HEK293 (cell line): ENCODE data around the gene SPNS1.

ENCODE experiments used
- CTCF ChIA-PET: fragments of 350-600 bp; formaldehyde crosslinking; extraction: SDS; loops from one replicate; lab custom pipeline; 2021; ENCODE audit warnings: antibody characterized with exemption; lab: Yijun Ruan, JAX
- POLR2A ChIA-PET: fragments of 300-600 bp; formaldehyde crosslinking; extraction: SDS; loops from one replicate; lab custom pipeline; 2020; ENCODE audit warnings: antibody characterized with exemption, inconsistent platforms; lab: Yijun Ruan, JAX
- H3K27ac ChIP-seq: fragments of 200-500 bp; sonication (Bioruptor generic); 2 replicates; pipeline ENCODE4 v1.5.1; 2014; ENCODE audit warnings: low read depth, low read length, control low read depth, inconsistent platforms; ENCODE audit errors: extremely low read depth
- H3K36me3 ChIP-seq, 2 experiments: fragments of 200-500 bp in 1 of 2; sonication (Bioruptor generic) in 1 of 2; 1 replicate in 1 of 2; 2 replicates in 1 of 2; pipeline ENCODE4 v1.5.1; 2014 to 2017; ENCODE audit warnings: inconsistent platforms in 2 of 2, low read length in 2 of 2; ENCODE audit not compliant: control insufficient read depth in 2 of 2, insufficient read depth in 1 of 2
- H3K4me1 ChIP-seq: fragments of 200-500 bp; sonication (Bioruptor generic); 2 replicates; pipeline ENCODE4 v1.5.1; 2014; ENCODE audit warnings: mild to moderate bottlenecking, low read length, inconsistent platforms; ENCODE audit not compliant: control insufficient read depth, insufficient read depth
- H3K4me3 ChIP-seq: 2 replicates; pipeline ENCODE4 v1.5.1; 2011; ENCODE audit warnings: low read depth, mild to moderate bottlenecking, control low read depth, low read length, moderate library complexity
- H3K9me3 ChIP-seq: fragments of 200-500 bp; sonication (Bioruptor generic); 2 replicates; pipeline ENCODE4 v1.5.1; 2014; ENCODE audit warnings: low read depth, low read length, inconsistent platforms; ENCODE audit not compliant: control insufficient read depth, insufficient read depth
- FEZF1 ChIP-seq: fragments of 450-650 bp; formaldehyde crosslinking; IDR thresholded peaks from 2 replicates; pipeline ENCODE4 v1.5.1; 2016; ENCODE audit warnings: missing biosample characterization, missing genetic modification characterization
- GFI1B ChIP-seq: fragments of 450-650 bp; formaldehyde crosslinking; IDR thresholded peaks from 2 replicates; pipeline ENCODE4 v1.5.1; 2016; ENCODE audit warnings: missing biosample characterization, missing genetic modification characterization
- HIC1 ChIP-seq: fragments of 450-650 bp; formaldehyde crosslinking; IDR thresholded peaks from 2 replicates; pipeline ENCODE4 v1.5.1; 2016; ENCODE audit warnings: missing biosample characterization, missing genetic modification characterization
- KLF1 ChIP-seq: fragments of 450-650 bp; formaldehyde crosslinking; IDR thresholded peaks from 2 replicates; pipeline ENCODE4 v1.5.1; 2016; ENCODE audit warnings: missing biosample characterization, missing genetic modification characterization
- KLF16 ChIP-seq: fragments of 450-650 bp; formaldehyde crosslinking; IDR thresholded peaks from 2 replicates; pipeline ENCODE4 v1.5.1; 2017; ENCODE audit warnings: missing biosample characterization, missing genetic modification characterization
- KLF7 ChIP-seq: fragments of 450-650 bp; formaldehyde crosslinking; IDR thresholded peaks from 2 replicates; pipeline ENCODE4 v1.5.1; 2016; ENCODE audit warnings: missing biosample characterization, missing genetic modification characterization, borderline replicate concordance
- MYNN ChIP-seq: fragments of 450-650 bp; formaldehyde crosslinking; IDR thresholded peaks from 2 replicates; pipeline ENCODE4 v1.5.1; 2016; ENCODE audit warnings: missing biosample characterization, missing genetic modification characterization, borderline replicate concordance
- MZF1 ChIP-seq: fragments of 450-650 bp; formaldehyde crosslinking; IDR thresholded peaks from 2 replicates; pipeline ENCODE4 v1.5.1; 2017; ENCODE audit warnings: missing biosample characterization, missing genetic modification characterization, borderline replicate concordance
- SCRT2 ChIP-seq: fragments of 450-650 bp; formaldehyde crosslinking; IDR thresholded peaks from 2 replicates; pipeline ENCODE4 v1.5.1; 2016; ENCODE audit warnings: missing biosample characterization, missing genetic modification characterization
- SP2 ChIP-seq: fragments of 450-650 bp; formaldehyde crosslinking; IDR thresholded peaks from 2 replicates; pipeline ENCODE4 v1.5.1; 2016; ENCODE audit warnings: missing biosample characterization, missing genetic modification characterization
- SP3 ChIP-seq: fragments of 450-650 bp; formaldehyde crosslinking; IDR thresholded peaks from 2 replicates; pipeline ENCODE4 v1.5.1; 2016; ENCODE audit warnings: missing biosample characterization, missing genetic modification characterization
- TCF7L2 ChIP-seq: IDR thresholded peaks from 2 replicates; pipeline ENCODE4 v1.6.1; 2011; ENCODE audit warnings: low read depth, mild to moderate bottlenecking, inconsistent platforms, low read length, moderate library complexity, borderline replicate concordance
- WT1 ChIP-seq: fragments of 450-650 bp; formaldehyde crosslinking; IDR thresholded peaks from 2 replicates; pipeline ENCODE4 v1.5.1; 2016; ENCODE audit warnings: missing biosample characterization, missing genetic modification characterization
- ZBTB20 ChIP-seq: fragments of 450-650 bp; formaldehyde crosslinking; IDR thresholded peaks from 2 replicates; pipeline ENCODE4 v1.5.1; 2016; ENCODE audit warnings: missing biosample characterization, missing genetic modification characterization
- ZBTB48 ChIP-seq: fragments of 450-650 bp; formaldehyde crosslinking; IDR thresholded peaks from 2 replicates; pipeline ENCODE4 v1.5.1; 2016; ENCODE audit warnings: missing biosample characterization, missing genetic modification characterization
- ZFP37 ChIP-seq: fragments of 450-650 bp; formaldehyde crosslinking; IDR thresholded peaks from 2 replicates; pipeline ENCODE4 v1.5.1; 2016; ENCODE audit warnings: missing biosample characterization, missing genetic modification characterization
- ZNF138 ChIP-seq: fragments of 450-650 bp; formaldehyde crosslinking; IDR thresholded peaks from 2 replicates; pipeline ENCODE4 v1.5.1; 2016; ENCODE audit warnings: missing biosample characterization, missing genetic modification characterization, borderline replicate concordance
- ZNF157 ChIP-seq: fragments of 450-650 bp; formaldehyde crosslinking; IDR thresholded peaks from 2 replicates; pipeline ENCODE4 v1.5.1; 2016; ENCODE audit warnings: missing biosample characterization, missing genetic modification characterization
- ZNF211 ChIP-seq: fragments of 450-650 bp; formaldehyde crosslinking; IDR thresholded peaks from 2 replicates; pipeline ENCODE4 v1.5.1; 2016; ENCODE audit warnings: low read depth, missing biosample characterization, missing genetic modification characterization
- ZNF239 ChIP-seq: fragments of 450-650 bp; formaldehyde crosslinking; IDR thresholded peaks from 2 replicates; pipeline ENCODE4 v1.5.1; 2016; ENCODE audit warnings: missing biosample characterization, missing genetic modification characterization
- ZNF24 ChIP-seq: fragments of 450-650 bp; formaldehyde crosslinking; IDR thresholded peaks from 2 replicates; pipeline ENCODE4 v1.5.1; 2016; ENCODE audit warnings: missing biosample characterization, missing genetic modification characterization
- ZNF248 ChIP-seq: fragments of 450-650 bp; formaldehyde crosslinking; IDR thresholded peaks from 2 replicates; pipeline ENCODE4 v1.5.1; 2017; ENCODE audit warnings: missing biosample characterization, missing genetic modification characterization
- ZNF302 ChIP-seq: fragments of 450-650 bp; formaldehyde crosslinking; IDR thresholded peaks from 2 replicates; pipeline ENCODE4 v1.5.1; 2016; ENCODE audit warnings: missing biosample characterization, missing genetic modification characterization, low read depth
- ZNF311 ChIP-seq: fragments of 450-650 bp; formaldehyde crosslinking; IDR thresholded peaks from 2 replicates; pipeline ENCODE4 v1.5.1; 2017; ENCODE audit warnings: missing biosample characterization, missing genetic modification characterization, borderline replicate concordance
- ZNF324 ChIP-seq: fragments of 450-650 bp; formaldehyde crosslinking; IDR thresholded peaks from 2 replicates; pipeline ENCODE4 v1.5.1; 2016; ENCODE audit warnings: missing biosample characterization, missing genetic modification characterization
- ZNF335 ChIP-seq: fragments of 450-650 bp; formaldehyde crosslinking; conservative IDR thresholded peaks from 2 replicates; pipeline ENCODE4 v1.5.1; 2016; ENCODE audit warnings: missing biosample characterization, missing genetic modification characterization
- ZNF423 ChIP-seq: fragments of 450-650 bp; formaldehyde crosslinking; IDR thresholded peaks from 2 replicates; pipeline ENCODE4 v1.5.1; 2016; ENCODE audit warnings: missing biosample characterization, missing genetic modification characterization
- ZNF549 ChIP-seq: fragments of 450-650 bp; IDR thresholded peaks from 2 replicates; pipeline ENCODE4 v1.5.1; 2018; ENCODE audit warnings: missing biosample characterization, missing genetic modification characterization, mild to moderate bottlenecking, inconsistent platforms, moderate library complexity
- ZNF658 ChIP-seq: fragments of 450-650 bp; formaldehyde crosslinking; IDR thresholded peaks from 2 replicates; pipeline ENCODE4; 2016; ENCODE audit warnings: missing biosample characterization, missing genetic modification characterization
- ZNF776 ChIP-seq: fragments of 450-650 bp; formaldehyde crosslinking; IDR thresholded peaks from 2 replicates; pipeline ENCODE4 v1.5.0; 2017; ENCODE audit warnings: missing biosample characterization, missing genetic modification characterization, borderline replicate concordance
- ZNF785 ChIP-seq: fragments of 450-650 bp; formaldehyde crosslinking; IDR thresholded peaks from 2 replicates; pipeline ENCODE4 v1.5.1; 2016; ENCODE audit warnings: missing biosample characterization, missing genetic modification characterization
- TF ChIP-seq, protein P1 (sequence below): fragments of 450-650 bp; formaldehyde crosslinking; optimal IDR thresholded peaks from 2 replicates; pipeline ENCODE3; 2016; ENCODE audit warnings: missing biosample characterization, mild to moderate bottlenecking, missing genetic modification characterization
- TF ChIP-seq, protein P2 (sequence below): fragments of 450-650 bp; formaldehyde crosslinking; IDR thresholded peaks from 2 replicates; pipeline ENCODE4 v1.5.1; 2016; ENCODE audit warnings: missing biosample characterization, missing genetic modification characterization

The SPNS1 gene

GRCh38 chr16:28950648-28951409 is 23.7 kb upstream of the SPNS1 start, which contains the start of gene NFATC2IP (continued):
- TF ChIP-seq, protein P1, sequence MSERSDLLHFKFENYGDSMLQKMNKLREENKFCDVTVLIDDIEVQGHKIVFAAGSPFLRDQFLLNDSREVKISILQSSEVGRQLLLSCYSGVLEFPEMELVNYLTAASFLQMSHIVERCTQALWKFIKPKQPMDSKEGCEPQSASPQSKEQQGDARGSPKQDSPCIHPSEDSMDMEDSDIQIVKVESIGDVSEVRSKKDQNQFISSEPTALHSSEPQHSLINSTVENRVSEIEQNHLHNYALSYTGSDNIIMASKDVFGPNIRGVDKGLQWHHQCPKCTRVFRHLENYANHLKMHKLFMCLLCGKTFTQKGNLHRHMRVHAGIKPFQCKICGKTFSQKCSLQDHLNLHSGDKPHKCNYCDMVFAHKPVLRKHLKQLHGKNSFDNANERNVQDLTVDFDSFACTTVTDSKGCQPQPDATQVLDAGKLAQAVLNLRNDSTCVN (tag by site-specific recombination): peak; percentile 68
- TF ChIP-seq ZNF24 (tag by site-specific recombination): no peak

DNA sequence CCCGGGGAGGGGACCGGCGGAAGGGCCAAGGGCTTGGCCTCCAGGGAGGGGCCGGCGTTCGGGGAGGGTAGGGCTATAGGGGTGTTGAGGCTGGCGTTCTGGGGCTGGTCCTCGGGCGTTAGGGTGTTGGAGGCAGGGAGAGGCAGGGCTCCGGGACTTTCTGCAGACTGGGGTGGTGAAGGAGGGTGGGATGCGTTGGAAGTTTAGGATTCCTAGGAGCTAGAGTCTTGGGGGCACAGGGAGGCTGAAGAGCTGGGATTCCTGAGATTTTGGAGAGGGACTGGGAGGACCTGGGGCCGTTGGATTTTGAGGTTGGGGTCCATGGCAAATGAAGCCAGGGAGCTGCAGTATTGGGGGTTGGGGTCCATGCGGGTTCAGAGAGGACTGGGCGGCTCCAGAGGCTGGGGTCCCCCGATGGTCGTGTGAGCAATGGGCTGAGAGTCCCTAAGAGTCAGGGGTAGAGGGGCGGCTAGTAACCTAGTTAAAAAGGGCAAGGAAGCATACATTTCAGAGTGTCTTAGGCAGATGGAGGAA is 23.1 kb upstream of the SPNS1 start:
- H3K9me3 ChIP-seq: no peaks in the 10 kb centered on the region
- H3K27ac ChIP-seq: peak overlapping the region; percentile 83; the same call in 1 of the 2 replicates
- ChIA-PET CTCF (interaction anchor here (0.6 to 0.7 kb wide), 2 partner anchors 26 to 360 kb away, joined by 3 read pairs; no protein-coding TSS in a partner anchor), POLR2A (interaction anchor here (2.2 kb wide), 1 partner anchor 72 kb away, joined by 8 read pairs; the partner anchor contains the start of gene ATP2A1)
- H3K4me1 ChIP-seq: no peaks in the 10 kb centered on the region
- peaks cover 35 to 45% of the 10 kb centered on the region in 2 experiments for H3K36me3 ChIP-seq
- peak overlapping the region; percentile 90 for H3K4me3 ChIP-seq
- no peak for TF ChIP-seq KLF16 (tag by site-specific recombination)
- peak; percentile 56 for TF ChIP-seq ZNF335 (tag by site-specific recombination)
- no peak for TF ChIP-seq MYNN
- no peak for TF ChIP-seq ZNF785 (tag by site-specific recombination)
- no peak for TF ChIP-seq ZNF658 (tag by site-specific recombination)
- no peak for TF ChIP-seq ZNF311 (tag by site-specific recombination)
- no peak for TF ChIP-seq ZNF24 (tag by site-specific recombination)
- TF ChIP-seq TCF7L2: no peak
- no peak for TF ChIP-seq SCRT2
- no peak for TF ChIP-seq HIC1 (tag by site-specific recombination)
- TF ChIP-seq SP3: no peak
- TF ChIP-seq ZFP37 (tag by site-specific recombination): no peak
- no peak for TF ChIP-seq FEZF1
- no peak for TF ChIP-seq ZNF324 (tag by site-specific recombination)
- TF ChIP-seq ZNF549: no peak
- TF ChIP-seq MZF1 (tag by site-specific recombination): no peak
- TF ChIP-seq GFI1B: no peak
- TF ChIP-seq ZBTB48: peak; percentile 42; the same call in 1 of the 2 replicates
- no peak for TF ChIP-seq KLF7 (tag by site-specific recombination)
- TF ChIP-seq ZNF239 (tag by site-specific recombination): no peak
- no peak for TF ChIP-seq ZNF157 (tag by site-specific recombination)
- TF ChIP-seq KLF1 (tag by site-specific recombination): peak; percentile 41; the same call in 1 of the 2 replicates
- no peak for TF ChIP-seq ZNF211 (tag by site-specific recombination)
- TF ChIP-seq ZNF423 (tag by site-specific recombination): no peak
- TF ChIP-seq SP2 (tag by site-specific recombination): peak; percentile 64
- no peak for TF ChIP-seq ZNF776
- TF ChIP-seq, protein P2, sequence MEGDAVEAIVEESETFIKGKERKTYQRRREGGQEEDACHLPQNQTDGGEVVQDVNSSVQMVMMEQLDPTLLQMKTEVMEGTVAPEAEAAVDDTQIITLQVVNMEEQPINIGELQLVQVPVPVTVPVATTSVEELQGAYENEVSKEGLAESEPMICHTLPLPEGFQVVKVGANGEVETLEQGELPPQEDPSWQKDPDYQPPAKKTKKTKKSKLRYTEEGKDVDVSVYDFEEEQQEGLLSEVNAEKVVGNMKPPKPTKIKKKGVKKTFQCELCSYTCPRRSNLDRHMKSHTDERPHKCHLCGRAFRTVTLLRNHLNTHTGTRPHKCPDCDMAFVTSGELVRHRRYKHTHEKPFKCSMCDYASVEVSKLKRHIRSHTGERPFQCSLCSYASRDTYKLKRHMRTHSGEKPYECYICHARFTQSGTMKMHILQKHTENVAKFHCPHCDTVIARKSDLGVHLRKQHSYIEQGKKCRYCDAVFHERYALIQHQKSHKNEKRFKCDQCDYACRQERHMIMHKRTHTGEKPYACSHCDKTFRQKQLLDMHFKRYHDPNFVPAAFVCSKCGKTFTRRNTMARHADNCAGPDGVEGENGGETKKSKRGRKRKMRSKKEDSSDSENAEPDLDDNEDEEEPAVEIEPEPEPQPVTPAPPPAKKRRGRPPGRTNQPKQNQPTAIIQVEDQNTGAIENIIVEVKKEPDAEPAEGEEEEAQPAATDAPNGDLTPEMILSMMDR (tag by site-specific recombination): no peak
- TF ChIP-seq ZNF138 (tag by site-specific recombination): no peak
- TF ChIP-seq WT1 (tag by site-specific recombination): no peak
- TF ChIP-seq ZBTB20 (tag by site-specific recombination): peak; percentile 67; the same call in 1 of the 2 replicates
- TF ChIP-seq ZNF302: no peak
- no peak for TF ChIP-seq ZNF248
